HL-60/S4 treated with retinoic acid at 250 ng/mL for 4 days and 3 days (cell line): Measurements from ENCODE around the gene KCNJ16.

ENCODE experiments used
- in situ Hi-C: fragments of 300-500 bp; cut with MboI; formaldehyde crosslinking; loops from 2 replicates; pipeline ENCODE4 v1.7.0; 2022; ENCODE audit warnings: low sequenced_read_pairs

The KCNJ16 gene

DNA sequence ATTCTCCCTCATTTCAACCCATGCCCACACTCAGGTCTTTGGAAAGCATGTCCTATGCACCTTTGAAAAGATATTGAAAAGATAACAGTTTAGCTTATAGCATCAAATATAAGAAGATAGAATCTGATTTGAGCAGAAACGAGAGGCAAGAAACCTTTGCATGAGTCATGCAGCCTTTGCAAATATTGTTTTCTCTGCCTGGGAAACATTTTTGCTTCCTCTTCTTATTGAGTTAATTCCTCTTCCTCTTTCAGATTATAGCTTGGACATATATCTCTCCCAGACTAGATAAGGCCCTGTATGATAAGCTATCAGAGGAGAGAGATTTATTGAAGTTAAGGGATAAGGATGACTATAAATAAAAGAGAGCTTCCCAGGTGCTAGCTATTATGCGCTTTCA lies 48.2 kb downstream of the KCNJ16 start:
- in situ Hi-C loops: no loop called here

DNA sequence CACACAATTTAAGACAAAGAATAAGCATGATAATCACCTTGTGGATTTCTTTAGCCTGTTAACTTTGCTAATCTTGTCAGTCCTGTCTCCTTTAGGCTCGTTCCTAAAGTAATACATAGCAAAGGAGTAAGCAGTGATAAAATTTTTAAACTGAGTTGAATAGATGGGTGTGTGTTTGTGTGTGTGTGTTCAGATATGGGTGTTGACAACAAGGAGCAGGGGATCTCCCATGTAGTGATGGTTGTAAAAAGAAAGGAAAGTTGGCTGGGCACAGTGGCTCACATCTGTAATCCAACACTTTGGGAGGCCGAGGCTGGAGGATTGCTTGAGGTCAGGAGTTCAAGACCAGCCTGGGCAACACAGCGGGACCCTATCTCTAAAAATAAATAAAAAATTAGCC lies 49.7 kb downstream of the KCNJ16 start:
- in situ Hi-C loops: no loop called here

DNA sequence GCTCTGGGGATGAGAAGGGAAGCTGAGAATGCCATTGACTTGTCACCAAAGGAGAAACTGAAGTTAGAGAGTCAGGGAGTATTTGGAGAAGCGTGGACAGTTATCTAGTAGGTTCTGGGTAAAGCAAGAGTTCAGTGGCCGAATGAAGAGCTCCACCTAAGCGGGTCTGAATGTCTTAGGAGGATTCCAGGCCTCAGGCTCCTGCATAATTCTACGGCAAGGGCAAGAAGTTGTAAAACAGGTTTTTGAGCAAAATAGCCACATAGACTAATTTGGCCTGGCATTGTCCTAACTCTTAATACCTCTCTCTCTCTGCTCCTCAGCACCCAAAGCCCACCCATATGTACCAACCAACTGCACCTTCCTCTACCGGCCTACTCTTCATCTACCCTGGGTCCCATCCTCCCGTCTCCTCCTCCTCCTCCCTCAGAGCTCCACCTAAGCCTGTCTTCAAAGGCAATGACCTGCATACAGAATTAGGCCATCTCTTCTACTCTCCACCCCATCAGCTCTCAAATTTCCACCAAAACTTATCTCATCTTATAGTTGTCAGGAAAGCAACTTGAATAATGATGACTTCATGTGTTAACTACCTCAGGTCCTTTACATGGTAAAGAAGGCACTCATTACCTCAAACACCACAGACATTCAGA lies 52.3 kb downstream of the KCNJ16 start:
- in situ Hi-C loops: no loop called here

DNA sequence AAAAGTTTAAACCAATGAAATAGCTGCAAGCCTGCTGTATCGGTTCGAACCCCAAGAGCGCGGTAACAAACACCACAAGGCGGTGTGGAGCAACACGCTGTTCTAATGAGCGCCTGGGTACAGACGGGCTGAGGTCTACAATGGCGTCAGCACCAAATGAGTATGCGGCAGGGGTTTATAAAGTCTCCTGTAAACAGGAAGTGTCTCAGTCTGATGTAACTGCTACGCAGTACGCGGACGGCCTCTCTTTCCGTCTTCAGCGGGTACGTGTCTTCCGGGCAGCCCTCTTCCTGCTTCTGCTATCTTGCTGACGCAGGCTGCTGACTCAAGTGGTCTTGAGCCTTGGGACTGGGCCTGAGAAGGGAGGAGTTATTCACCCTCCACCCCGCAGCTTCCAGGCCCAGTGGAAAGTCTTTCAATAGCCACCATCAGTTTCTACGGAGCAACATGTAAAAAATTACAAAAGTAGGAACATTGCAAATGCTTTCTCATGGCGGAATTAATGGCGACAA lies 53.8 kb downstream of the KCNJ16 start:
- in situ Hi-C loops: no loop called here

DNA sequence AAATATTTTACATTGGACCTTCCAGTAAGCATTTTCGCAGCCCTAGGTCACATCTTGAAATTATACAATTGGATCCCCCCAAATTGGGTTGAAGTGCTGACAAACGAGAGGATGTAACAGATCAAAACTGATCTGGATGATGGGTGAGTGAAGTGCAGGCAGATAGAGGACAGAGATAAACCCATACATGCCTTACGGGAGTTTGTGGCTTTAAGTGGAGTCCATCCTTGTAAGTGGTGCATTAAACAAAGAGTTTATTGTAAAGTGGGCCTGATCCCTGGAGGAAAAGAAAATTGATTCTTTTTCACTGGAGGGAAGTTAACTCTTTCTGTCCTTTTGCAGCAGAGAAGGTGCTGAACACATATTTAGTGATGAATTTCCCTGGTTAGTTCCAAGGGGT lies 55.3 kb downstream of the KCNJ16 start:
- in situ Hi-C loops: no loop called here

DNA sequence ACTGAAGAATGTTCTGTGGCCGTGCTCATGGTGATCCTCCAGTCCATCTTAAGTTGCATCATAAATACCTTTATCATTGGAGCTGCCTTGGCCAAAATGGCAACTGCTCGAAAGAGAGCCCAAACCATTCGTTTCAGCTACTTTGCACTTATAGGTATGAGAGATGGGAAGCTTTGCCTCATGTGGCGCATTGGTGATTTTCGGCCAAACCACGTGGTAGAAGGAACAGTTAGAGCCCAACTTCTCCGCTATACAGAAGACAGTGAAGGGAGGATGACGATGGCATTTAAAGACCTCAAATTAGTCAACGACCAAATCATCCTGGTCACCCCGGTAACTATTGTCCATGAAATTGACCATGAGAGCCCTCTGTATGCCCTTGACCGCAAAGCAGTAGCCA lies 57.5 kb downstream of the KCNJ16 start:
- in situ Hi-C loops: no loop called here

DNA sequence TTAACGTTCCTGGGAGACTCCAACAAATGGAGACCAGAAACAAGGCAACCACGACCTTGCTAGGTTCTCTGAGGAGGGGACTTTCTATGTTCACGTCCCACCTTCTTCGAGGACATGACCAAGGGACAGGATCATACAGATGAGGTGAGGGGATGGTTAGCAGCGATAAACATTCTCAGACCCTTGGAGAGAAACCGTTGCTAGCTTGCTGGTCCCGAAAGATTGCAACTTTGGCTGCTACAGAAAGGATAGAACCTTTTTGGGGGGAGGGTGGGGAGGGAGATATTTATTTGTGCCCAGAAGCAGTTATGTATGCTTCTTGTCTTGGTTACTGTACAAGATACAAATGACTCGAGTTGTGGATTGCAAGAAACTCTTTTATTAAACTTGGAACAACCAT lies 59.0 kb downstream of the KCNJ16 start:
- in situ Hi-C loops: no loop called here

DNA sequence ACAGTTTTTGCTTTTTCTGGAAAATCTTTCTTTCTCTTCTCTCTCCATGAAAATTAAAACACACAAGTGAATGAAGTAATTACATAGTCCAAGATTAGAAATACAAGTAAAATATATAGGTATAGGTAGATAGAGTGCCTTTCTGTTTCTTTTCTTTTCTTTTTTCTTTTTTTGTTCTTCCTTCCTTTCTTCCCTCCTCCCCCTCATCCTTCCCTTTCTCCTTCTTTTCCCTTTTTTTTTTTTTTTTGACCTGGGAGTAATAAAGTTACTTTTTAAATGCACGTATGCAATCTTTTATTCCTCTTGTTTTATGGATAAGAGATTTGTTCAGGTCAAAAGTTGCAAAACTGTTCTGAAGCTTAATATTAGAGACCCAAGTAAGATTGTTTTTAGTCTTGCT lies 59.8 kb downstream of the KCNJ16 start:
- in situ Hi-C loops: no loop called here

DNA sequence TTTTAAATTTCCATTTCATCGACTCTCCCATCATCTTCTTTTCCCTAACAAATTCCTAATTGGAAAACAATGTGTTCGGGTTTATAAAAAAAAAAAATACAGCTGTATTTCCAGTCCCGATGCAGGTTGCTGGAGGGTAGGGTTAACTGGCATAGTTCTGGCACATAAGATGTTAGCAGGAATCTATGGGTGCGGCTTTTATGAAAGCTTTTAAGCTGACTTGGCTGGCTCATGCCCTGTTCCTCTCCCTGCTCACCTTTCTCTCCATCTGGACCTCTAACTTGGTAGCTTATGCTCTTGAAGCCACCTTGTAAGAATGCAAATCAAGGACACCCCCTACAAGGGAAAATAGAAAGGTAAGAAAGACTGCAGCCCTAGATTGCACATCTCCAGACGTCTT lies 61.1 kb downstream of the KCNJ16 start:
- in situ Hi-C loops: no loop called here

DNA sequence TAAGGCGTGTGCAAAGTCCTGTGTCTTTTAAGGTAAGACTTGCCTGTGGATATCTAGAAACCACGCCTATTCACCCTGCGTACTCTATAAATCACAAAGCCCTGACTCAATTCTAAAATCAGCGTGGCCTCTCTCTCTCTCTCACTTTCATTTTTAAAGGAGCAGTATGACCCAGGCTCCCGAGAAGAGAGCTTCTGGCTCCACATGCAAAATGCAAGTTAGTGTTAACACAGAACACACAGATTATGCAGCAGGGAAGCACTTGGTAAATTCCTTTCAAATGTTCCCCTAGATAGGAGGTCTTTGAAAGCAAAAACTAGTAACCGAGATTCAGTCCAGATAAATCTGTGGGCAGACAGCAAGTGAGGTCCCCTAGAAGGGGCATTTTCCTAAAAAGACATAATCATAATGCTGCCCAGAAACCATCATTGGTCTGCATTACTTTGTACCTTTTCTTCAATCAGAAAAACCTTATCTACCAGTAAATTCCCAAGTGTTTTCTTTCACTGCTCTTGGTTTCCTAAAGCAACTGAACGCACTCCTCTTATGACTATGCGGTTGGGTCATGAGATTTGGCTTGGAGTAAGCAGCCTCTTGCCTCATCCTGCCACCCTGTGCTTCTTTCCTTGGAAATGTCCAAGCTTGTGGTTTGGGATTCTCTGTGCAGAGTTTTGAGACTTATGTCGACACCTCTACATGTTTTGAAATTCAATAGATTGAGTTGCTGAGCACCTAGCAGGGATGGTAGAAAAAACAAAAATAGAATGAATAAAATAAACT lies 62.6 kb downstream of the KCNJ16 start:
- in situ Hi-C loops: no loop called here

DNA sequence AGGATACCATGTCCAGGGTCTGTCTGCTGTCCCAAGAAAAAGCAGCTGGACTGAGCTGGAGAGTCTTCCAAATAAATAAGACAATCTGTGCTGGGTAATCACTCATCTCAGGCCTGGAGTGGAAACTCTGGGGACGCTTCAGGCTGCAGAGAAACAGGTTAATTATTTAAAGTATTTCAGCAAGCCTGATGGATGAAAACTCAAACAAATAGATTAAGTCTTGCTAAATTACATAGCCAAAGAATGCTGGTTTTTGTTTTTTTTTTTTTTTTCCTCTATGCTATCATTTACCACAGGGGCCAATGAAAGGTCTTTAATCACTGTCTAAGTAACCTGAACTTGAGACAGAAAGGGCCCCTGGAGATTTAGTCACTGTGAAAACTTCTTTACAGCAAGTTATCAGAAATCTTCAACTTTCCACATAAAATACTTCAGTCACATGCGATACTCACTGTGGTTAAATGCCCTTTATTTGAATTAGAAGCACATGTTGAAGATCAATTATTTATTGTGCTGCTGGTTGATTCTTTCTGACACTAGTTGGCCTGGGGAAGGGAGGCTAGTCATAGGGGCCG lies 63.4 kb downstream of the KCNJ16 start:
- in situ Hi-C loops: no loop called here

DNA sequence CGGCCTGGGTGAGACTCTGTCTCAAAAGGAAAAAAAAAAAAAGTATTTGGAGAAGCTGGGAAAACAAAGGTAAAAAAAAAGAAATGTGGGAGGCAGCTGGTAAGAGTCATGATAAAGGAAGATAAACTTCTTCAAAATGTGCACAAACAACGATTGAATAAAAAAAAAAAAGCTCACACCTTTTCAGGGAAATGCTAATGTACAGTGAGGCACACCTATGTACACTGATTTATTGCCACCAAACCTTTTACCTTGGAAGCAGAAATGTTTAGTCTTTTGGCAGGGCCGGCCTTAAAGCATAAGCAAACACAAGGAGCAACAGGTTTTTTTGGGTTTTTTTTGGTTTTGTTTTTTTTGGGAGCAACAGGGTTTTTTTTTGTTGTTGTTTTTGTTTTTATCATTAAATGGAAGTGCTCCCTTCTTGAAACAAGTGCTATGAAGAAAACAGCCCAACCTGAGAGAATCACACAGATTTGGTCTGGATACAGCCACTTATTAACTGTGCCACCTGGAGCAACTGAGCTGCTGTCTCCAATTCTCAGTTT lies 64.5 kb downstream of the KCNJ16 start:
- in situ Hi-C loops: no loop called here

DNA sequence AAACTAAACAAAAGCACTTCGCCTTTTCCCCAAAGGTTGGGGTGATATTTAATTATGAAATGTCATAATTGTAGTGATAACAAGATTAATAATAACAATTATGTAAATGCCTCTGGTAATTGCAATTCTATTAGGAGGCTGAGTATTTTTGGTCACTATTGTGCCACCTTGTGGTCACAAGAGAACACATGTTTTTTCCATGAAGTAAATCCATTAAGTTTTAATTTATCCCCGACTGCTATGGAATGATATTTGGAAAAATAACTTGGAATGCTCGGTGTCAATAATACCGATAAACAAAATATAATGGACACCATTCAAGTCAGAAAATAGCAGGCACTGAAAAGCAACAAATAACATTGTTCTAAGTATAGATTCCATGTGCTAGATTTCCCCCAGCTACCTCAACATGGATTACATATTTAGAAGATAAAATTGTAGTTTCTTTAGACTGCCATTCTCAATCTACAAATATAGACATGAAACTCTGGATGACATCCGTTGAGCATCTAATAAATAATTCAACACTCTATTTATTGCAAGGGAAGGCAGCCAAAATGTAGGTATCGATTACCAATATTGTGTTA lies 69.3 kb downstream of the KCNJ16 start:
- in situ Hi-C loops: no loop called here

DNA sequence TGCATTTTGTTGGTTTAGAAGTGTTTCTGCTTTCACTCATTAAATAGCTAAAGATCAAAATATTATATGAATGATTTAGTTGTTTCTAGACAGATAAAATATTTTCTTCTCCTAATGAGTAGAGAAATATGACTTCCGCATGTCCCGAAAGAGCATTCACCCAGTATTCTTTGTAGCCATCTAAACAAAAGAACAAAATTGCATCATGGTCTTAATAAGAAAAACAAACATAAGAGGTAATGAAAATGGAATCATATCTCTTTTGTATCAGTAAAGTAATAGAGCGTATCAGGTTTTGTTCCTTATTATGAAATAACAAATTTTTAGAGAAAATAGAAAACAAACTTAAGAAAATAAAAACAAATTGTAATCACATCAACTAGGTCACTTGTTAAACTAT lies 78.2 kb downstream of the KCNJ16 start:
- in situ Hi-C loops: no loop called here

DNA sequence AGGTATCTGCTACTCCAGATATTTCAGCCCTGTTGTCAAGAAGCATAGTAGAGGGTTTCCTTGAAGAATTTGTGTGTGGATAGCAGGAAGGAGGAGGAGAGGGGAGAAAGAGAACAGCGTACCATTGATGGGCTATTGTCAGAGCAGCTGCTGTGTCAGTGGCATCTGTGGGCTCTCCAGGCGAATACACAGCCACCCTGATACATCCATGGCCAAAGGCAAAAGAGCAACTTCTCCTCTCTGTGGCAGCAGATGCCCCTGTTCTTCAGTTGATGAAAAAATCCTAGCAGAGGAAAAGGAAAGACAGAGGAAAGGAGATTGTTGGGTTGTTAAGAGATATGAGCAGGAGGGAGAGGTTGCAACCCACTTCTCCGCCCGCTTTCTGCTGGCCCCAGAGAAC lies 82.1 kb downstream of the KCNJ16 start:
- in situ Hi-C loops: no loop called here

DNA sequence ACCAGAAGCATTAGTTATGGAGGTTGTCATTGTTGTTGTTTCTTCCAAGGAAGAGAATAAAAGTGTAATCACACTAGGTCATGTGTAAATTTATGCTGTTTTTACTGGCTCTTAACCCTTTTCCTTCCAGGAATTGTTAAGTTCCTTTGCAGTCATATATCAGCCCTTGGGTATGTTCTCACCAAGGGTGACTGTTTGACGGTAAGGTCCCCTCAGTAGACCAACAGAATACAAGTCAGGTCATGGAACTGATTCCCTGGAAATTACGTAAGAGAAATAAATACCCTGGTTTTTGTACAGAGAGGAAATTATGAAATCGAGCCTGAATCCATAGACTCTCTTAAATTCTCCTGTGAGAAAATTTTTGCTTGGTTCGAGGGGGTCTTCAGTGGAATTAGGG lies 83.2 kb downstream of the KCNJ16 start:
- in situ Hi-C loops: no loop called here

DNA sequence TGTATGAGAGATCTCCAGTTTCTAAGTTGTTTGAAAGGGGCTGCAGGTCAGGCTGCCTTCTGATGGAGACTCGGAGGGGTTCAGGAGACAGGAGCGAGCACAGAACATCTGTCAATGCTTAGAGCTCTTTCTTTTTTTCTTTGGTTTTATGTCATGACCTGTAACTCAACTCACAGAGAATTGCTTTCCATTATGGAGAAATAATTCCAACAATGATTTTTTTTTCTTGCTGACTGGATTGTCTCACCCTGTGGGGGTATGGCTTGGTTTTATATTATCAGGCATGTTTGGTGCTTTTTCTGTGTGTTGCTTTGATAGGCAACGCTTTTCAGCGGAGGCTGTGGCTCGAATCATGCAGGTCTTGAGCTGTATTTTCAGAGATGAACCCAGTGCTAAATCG lies 83.6 kb downstream of the KCNJ16 start:
- in situ Hi-C loops: no loop called here

DNA sequence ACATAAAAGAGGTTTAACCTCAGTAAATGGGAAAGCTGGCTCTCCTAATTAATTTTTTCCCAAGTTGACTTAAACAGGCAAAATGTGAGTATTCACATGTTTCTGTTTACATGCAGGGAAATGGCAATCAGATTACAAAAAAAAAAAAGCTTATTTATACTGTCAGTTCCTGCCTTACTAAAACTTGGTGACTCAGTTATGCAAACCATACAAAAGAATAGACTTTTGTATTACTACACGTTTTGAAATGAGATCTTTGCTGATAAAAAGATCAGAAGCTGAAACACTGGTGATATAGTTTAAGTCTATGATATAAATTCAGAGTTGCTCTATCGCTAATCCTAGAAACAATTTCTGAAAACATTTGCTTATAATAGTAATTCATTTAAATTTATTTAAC lies 85.0 kb downstream of the KCNJ16 start:
- in situ Hi-C loops: no loop called here

DNA sequence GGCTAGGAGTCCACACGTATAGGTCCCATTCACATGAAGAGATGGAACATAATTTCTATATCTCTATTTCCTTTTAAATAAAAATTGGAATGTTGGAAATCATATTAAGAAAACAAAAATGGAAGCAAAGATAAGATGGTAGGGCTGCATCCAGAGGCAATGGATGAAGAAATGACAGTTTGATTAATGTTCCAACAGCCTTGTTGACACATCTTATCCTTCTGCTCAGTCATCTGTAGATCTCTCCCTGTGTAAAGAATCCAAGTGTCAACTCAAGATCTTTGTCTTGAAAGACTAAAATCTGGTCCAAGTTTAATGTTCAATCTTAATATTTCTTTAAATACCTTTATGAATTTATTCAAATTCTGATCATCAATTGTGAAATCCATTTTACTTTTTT lies 86.5 kb downstream of the KCNJ16 start:
- in situ Hi-C loops: no loop called here

DNA sequence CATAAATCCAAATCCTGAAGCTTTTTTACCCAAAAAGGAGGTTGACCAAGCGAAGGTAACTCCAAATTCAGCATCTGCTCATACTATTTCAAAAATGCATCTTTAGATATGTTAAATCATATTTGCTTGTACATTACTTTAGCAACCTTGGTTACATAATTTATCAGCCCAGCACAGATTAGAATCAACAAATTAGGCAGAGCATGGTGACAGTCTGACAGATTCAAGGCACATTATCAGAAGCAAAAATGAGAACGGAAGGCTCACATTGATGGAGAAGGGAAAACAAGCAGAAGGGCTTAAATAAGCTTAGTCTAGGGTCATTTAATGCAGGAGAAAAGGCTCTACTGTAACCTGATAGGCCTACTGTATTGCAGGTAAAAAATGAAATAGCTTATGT lies 90.4 kb downstream of the KCNJ16 start:
- in situ Hi-C loops: no loop called here

DNA sequence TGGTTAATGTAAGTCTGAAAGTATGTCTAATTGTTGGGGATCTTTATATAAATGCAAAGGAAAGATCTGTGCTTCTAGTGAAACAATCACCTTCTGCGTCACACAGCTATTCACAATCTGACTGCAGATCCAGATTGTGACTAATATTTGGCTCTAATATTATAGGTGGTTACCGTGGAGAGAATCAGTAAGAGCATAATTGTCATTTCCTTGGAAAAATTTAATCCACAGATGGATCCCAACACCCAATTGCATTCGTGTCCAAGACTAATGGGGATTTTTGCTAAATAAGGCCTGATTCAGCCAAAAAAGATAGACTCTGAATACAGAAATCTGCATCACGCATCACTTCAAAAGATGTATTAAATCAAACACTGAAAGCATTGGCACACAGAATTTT lies 91.6 kb downstream of the KCNJ16 start:
- in situ Hi-C loops: no loop called here
